ENCODE measurements around the gene LRP5.
"Not testable (repeated sequence)": the region's sequence is repeated elsewhere in the genome, so short reads cannot be mapped to it uniquely, and the experiment has no call there.

Gene LRP5

DNA sequence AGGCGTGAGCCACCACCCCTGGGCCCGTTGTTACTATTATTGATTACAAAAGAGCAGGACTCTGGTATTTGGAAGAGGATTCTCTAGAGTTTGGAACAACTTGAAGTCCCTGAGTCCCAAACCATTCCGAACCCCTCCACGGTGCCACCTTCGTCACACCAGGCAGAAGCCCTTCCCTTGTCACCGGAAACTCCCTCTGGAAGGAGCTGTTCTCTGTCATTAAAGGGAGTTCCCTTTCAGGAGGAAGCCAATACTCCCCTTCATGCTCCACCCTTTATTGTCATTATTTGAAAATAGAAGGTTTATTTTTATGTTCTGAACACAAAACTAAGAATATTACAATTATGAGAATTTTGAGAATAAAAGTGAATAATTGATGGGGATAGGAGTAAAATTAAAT is 35.5 kb upstream of the LRP5 start:
- no peak overlapping the region for H3K4me3 ChIP-seq
- H3K27ac ChIP-seq, result no peak overlapping the region

DNA sequence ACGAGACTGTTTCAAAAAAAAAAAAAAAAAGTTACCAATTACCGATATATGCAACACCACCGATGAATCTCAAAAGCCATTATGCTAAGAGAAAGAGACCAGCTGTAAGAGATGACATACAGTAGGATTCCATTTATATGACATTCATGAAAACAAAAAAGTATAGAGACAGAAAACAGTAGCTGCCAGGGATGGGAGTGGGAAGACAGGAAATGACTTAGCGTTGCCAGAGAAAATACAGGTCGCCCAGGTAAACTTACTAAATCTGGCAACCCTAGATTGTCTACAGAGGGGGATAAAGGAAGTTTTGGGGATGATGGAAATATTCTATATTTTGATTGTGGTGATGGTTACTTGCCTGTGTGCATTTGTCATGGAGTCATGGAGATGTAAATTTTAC is 32.7 kb upstream of the LRP5 start:
- H3K4me3 ChIP-seq, result no peak overlapping the region

DNA sequence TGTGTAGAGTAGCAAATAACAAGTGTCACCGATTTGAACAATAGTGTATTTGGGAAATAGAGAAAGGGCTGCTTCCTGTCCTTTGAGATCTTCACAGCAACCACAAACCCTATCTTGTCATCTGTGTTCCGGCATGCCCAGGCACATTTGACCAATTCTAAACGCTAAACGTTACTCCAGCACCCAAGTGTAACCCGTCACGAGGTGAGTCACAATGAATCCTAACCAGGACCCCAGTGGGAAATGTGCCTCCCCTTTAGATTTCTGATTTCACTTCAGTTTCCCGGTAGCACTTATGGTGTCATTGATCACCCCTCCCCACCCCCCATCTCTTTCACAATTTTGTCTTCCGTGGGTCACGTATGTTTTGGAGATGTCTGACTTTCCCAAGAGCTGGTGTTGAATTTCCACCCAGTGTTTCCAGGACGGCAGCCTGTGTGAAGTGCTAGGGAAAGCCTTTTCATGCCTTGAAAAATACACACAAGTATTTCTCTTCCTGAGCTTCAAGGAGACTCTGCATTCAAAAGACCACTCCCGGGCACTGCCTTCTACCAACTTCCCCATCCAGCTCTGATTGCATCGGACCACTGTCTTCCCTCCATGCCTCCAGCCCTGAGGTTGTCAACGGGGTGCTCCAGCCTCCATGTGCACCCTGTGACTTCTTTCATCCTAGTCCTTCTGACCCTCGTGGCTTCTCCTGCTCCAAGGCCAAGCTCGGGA is 30.1 kb upstream of the LRP5 start:
- Histone ChIP-seq H3K4me3 (no peak overlapping the region), H3K27ac (peak overlapping the region in 4 of 21 experiments; percentile 6 to 42 (median 28))

More for the DNA sequence above, 32.7 kb upstream of the LRP5 start:
- H3K27ac ChIP-seq, result no peak overlapping the region

DNA sequence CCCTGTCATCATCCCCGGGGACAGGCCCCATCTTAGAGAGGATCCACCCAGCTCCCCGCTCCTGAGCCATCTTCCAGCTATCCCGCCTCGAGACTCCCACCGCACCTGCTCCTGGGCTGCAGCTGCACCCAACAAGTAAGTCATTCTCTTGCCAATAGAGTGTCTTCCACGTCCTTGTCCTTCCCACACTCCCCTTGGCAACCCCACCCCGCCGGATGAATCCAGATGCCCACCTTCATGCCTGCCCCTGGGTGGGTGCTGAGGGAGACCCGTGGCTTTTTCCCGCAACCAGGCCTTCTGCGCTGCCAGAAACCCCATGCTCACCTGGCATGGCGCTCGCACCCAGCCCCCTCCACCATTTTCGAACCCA is 29.5 kb upstream of the LRP5 start:
- no peak overlapping the region for H3K4me3 ChIP-seq
- peak overlapping the region in 1 of 21 experiments; percentile 42 for H3K27ac ChIP-seq

DNA sequence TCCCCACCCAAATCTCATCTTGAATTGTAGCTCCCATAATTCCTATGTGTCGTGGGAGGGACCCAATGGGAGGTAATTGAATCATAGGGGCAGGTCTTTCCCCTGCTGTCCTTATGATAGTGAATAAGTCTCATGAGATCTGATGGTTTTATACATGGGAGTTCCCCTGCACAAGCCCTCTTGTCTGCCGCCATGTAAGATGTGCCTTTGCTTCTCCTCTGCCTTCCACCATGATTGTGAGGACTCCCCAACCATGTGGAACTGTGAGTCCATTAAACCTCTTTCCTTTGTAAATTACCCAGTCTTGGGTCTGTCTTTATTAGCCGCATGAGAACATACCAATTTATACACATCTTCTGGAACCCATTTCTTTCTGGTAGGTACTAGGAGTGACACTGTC is 27.8 kb upstream of the LRP5 start:
- H3K27ac ChIP-seq, H3K4me3 ChIP-seq: not testable (repeated sequence)

DNA sequence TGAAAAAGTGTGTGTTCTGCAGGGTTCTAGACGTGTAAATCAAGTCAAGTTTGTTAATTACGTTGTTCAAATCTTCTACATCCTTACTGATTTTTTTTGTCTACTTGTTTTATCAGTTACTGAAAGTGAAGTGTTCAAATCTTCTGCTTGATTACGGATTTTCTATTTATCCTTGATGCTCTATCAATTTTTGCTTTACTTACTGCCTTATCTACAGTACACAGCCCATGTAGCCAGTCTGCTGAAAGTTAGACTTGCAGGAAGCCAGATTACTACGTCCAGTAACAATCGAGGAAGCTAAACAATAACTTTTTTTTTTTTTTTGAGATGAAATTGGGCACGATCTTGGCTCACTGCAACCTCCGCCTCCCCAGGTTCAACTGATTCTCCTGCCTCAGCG is 25.0 kb upstream of the LRP5 start:
- H3K4me3 ChIP-seq, result no peak overlapping the region
- H3K27ac ChIP-seq, result no peak overlapping the region

DNA sequence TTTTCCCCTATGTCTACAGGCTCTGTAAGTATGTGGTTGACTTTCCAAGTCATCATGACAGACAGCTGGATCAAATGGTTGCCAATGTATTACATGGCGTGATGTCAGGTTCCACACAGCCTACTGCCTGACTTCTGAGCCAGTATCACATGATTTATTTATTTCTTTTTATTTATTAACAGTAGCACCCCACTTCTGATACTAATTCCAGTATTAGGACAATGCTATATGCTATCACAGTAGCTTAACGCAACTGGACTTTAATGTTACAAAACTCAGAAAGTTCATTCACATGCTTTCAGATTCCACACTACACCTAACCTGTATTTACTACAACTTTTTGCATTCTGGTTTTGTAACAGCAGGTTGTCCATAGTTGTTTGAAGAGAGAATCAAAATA is 22.9 kb upstream of the LRP5 start:
- no peak overlapping the region for H3K4me3 ChIP-seq

DNA sequence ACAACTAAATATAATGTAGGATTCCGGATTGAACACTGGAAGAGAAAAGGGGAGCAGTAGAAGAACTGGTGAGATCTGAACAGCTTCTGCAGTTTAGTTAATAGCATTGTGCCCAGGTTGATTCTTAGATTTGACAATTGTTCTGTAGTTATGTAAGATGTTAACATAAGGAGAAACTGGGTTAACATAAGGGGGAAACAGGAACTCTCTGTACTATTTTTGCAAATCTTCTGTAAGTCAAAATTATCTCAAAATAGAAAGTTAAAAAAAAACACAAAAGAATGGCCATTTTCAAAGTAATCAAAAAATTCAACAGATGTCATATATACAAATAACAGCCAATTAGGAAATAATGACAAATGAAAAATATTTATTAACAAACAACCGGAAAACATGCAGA is 18.7 kb upstream of the LRP5 start:
- Histone ChIP-seq H3K4me3 (no peak overlapping the region), H3K27ac (no peak overlapping the region)

More for the DNA sequence above, 22.9 kb upstream of the LRP5 start:
- no peak overlapping the region for H3K27ac ChIP-seq

DNA sequence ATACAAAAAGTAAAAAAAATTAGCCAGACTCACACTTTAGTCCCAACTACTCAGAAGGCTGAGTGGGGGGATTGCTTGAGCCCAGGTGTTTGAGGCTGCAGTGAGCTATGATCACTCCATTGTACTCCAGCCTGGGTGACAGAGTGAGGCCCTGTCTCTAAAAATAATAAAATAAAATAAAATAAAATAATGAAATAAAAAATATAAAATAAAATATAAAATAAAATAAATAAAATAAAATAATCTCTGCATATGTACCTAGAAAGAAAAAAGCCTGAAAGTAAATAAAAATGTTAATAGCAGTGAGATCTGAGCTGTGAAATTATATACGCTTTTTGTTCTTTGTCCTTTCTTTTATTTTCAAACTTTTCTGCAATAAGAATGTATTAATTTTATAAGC is 17.1 kb upstream of the LRP5 start:
- Histone ChIP-seq H3K4me3 (no peak overlapping the region), H3K27ac (no peak overlapping the region)

DNA sequence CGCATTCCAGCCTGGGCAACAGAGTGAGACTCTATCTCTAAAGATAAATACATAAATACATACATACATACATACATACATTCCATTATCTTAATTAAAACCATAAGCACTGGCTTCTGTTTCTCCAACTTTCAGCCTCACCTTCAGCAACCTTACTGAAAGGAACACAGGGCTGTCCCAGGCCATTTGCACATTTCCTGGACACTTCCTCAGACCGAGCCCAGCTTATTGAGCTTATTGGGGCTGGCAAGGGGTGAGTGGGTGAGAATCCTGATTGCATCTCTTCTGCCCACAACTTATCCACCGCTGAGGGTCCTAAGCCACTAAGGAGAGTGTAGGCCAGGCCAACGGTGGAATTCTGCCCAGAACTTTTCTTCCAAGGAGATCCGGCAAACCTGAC is 16.5 kb upstream of the LRP5 start:
- no peak overlapping the region for H3K27ac ChIP-seq
- H3K4me3 ChIP-seq, result no peak overlapping the region

DNA sequence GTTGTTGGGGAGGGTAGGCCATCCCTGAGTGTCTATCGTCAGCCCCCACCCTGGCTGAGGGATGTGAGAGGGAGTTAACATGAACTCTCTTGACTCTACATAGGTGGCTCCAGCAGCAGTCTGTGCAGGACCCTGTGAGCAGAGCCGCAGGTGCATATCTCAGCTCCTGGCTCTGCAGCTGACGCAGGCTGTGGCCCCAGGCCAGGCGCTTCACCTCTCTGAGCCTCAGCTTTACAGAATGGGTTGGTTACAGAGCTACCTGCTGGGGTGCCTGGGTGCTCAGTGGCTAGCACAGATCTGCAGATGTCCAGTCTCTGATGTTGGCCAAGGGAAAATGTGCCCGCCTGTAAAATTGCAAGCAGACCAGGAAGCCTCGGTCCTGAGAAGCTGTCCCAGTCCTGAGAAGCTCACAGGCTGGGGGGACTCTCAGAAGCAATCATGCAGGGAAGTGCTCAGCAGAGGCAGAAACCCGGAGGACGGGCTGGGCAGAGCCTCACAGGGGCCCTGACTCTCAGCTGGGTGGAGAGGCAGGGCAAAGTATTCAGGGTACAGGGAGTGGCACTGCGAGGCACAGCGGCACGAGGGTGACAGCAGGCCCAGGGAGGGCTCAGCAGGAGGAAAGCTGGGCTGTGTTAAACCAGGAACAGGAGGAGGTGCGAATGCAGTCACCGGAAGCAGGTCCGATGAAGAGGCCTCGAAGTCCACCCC is 15.9 kb upstream of the LRP5 start:
- Histone ChIP-seq H3K4me3 (no peak overlapping the region), H3K27ac (no peak overlapping the region)

DNA sequence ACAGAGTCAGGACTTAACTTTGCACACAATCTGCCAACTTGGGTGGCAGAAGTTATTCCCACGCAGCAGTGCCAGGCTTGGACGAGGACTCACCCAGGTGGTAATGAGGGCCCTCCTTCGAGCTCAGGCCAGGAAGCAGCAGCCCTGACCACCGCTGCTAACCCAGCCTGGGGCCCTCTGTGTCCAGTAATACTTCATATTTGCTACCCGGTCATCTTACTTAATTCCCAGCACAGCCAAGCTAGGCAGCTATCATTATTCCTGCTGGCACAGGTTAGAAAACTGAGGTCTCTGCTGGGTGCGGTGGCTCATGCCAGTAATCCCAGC is 15.4 kb upstream of the LRP5 start:
- H3K4me3 ChIP-seq, result no peak overlapping the region
- no peak overlapping the region for H3K27ac ChIP-seq

DNA sequence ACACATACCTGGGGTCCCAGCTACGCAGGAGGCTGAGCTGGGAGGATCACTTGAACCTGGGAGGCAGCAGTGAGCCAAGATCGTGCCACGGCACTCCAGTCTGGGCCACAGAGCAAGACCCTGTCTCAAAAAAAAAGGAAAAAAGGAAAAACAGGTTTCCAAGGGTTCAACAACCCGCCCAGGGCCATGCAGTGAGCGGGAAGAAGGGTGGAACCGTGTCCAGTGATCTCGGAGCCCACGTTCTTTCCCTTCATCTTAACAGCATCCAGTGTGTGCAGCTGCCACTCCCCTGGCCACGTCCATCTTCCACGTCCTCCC is 14.9 kb upstream of the LRP5 start:
- no peak overlapping the region for H3K4me3 ChIP-seq
- no peak overlapping the region for H3K27ac ChIP-seq

DNA sequence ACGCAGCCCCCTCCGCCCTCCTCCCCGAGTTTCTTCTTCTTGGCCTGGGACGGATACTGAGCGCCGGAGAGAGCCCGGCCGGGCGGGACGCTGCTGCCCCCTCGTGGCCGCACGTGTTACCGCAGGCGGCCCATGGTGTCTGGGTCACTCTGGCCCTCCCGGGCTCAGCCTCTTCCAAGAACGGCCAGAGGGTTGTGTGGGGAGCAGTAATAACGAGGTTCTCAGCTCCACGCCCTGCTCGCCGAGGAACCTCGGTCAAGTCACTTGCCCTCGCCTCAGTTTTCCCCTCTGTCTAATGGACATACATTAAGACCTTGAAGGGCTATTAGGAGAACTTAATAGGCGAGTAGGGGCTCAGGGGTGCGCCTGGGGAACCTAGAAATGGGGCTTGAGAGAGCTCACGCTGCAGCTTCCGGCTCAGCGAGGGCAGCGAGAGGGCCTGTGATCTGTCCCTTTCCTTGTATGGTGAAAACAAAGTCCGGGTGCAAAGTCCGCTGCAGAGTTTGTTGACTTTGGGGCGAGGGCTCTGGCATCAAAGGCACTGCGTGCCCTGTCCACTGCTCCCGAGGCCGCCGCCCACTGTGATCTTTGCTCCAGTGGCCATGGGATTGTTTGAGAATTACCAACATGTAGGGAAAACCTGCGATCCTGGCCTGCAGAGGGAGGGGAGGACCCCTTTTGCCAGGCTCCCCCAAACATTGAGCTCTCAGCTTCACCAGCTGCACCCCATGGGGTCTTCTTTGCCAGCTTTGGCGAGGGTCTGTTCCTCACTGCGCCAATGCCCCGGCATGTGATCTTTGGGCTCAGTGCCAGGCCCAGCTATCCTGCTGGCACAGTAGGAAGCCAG is 14.4 kb upstream of the LRP5 start:
- no peak overlapping the region for H3K27ac ChIP-seq
- no peak overlapping the region for H3K4me3 ChIP-seq

DNA sequence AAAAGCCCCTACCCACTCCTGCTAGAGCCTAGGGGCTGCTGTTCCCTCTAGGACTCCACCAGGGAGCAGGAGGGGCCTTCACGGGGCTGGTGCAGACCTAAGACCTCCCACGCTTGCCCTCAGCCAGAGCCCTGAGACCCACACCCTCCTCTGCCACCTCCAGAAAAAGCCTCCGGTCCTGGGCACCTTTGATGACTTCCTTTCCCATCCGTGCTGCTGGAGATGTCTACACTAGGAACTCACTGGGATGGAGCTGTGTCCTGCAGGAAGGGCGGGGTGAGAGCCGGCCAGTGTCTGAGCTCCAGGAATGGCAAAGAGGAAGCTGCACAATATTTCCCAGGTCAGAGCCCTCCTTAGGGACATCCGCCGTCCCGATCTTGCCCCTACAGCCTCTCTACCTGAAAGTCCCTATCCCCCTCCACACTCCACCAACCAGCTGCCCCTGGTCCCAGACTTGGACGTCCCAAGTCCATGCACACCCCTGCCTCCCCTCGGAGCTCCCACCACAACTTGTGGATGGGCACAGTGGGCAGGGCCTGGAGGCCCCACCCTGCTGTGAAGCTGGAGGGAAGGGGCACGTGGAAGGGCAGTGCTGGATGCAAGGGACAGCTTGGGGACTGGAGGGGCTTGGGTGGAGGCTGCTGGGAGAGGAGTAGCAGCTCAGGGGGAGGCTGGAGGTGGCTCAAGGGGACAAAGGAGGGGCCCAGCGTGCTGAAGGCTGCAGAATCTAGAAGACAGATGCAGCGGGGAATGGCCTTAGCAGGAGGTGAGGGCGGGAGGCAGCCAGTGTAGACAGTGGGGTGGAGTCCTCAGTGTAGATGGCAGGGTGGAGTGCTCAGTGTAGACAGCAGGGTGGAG is 13.5 kb upstream of the LRP5 start:
- Histone ChIP-seq H3K4me3 (no peak overlapping the region), H3K27ac (no peak overlapping the region)

DNA sequence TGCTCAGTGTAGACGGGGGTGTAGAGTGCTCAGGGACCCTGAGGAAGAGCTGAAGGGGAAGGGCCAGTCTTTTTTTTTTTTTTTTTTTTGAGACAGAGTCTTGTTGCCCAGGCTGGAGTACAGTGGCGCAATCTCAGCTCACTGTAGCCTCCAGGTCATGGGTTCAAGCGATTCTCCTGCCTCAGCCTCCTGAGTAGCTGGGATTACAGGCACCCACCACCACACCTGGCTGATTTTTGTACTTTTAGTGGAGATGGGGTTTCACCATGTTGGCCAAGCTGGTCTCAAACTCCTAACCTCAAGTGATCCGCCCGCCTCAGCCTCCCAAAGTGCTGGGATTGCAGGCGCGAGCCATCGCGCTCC is 12.9 kb upstream of the LRP5 start:
- not testable (repeated sequence) for H3K27ac ChIP-seq, H3K4me3 ChIP-seq

DNA sequence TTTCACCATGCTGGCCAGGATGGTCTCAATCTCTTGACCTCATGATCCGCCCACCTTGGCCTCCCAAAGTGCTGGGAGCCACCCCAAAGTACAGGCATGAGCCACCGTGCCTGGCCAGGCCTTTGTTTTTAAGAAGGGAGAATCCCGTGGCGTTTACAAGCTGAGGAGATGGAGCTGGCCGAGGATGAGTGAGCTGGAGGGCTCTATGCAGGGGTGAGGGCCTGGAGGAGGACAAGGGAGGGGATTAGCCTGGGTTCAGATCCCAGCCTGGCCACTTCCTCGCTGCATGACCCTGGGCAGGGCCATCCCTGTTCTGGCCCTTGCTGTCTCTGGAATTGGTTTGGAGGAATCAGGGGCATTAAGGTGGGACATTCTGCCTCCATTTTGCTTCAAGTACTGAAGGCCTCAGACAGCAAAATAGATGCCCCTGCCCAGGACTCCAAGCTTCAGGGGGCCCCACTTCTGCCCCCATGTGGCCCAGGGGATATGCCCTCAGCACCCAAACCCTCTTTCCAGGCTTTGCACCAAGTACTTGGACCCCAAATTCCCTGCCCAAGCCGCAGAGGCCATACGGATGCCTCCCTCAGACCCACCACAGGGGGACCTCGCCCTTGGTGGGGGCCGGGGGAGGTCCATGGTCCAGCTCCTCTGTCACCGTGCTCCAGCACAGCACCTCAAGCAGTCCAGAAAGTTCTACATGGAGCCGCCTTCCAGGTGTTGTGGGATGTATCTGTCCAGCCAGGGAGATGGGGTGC is 12.1 kb upstream of the LRP5 start:
- Histone ChIP-seq H3K27ac (no peak overlapping the region), H3K4me3 (no peak overlapping the region)

DNA sequence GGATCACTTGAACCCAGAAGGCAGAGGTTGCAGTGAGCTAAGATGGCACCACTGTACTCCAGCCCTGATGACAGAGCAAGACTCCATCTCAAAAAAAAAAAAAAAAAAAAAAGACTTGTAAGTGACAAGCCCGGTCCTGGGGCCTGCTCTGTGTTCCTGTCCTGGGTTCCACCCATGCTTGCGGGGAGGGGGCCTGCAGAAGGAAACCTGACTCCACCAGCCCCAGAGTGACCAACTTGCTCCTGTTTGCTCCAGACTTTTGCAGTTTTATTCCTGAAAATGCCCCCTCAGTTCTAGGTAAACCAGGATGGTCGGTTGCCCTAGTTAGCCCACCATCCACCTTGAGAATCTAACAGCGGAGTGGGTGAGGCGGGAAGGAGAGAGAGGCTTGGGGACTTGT is 10.1 kb upstream of the LRP5 start:
- Histone ChIP-seq H3K27ac (no peak overlapping the region), H3K4me3 (no peak overlapping the region)

DNA sequence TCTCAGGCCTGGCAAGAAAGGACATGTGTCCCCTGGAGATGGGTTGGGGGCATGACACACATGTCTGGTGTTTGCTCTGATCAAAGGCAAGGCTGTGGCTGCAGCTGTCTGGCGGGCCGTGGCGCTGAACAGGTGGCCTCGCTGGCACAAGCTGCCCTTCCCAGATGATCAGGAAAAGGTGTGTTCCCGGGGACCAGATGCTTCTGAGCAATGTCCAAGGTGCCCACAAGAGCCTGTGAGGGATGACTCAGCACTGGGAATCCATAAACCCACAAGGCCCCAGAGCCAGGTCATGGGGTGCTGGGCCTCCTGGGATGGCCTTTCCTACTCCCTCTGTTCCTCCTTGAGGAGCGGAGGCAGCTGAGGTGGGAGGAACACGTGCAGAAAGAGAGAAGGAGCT is 9.7 kb upstream of the LRP5 start:
- H3K4me3 ChIP-seq, result no peak overlapping the region
- no peak overlapping the region for H3K27ac ChIP-seq

DNA sequence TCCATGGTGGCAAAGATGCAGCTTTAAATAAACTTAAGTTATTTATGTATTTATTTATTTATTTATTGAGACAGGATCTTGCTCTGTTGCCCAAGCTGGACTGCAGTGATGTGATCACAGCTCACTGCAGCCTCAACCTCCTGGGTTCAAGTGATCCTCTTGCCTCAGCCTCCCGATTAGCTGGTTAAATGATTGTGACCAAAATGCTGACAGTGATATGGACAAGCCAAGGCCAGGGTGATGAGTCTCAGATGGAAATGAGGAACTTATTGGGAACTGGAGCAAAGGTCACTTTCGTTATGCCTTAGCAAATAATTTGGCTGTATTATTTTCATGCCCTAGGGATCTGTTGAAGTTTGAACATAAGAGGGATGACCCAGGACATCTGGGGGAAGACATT is 9.3 kb upstream of the LRP5 start:
- H3K27ac ChIP-seq, result no peak overlapping the region
- no peak overlapping the region for H3K4me3 ChIP-seq
